Ishikawa (cell line): ENCODE results near the gene UBE4B.

ENCODE experiments used
- CEBPB ChIP-seq: IDR thresholded peaks from 2 replicates; pipeline ENCODE4 v1.6.1; 2012
- TF ChIP-seq, protein P1 (sequence below): IDR thresholded peaks from 2 replicates; pipeline ENCODE4 v1.6.1; 2012; ENCODE audit warnings: low read depth, mild to moderate bottlenecking

DNA sequence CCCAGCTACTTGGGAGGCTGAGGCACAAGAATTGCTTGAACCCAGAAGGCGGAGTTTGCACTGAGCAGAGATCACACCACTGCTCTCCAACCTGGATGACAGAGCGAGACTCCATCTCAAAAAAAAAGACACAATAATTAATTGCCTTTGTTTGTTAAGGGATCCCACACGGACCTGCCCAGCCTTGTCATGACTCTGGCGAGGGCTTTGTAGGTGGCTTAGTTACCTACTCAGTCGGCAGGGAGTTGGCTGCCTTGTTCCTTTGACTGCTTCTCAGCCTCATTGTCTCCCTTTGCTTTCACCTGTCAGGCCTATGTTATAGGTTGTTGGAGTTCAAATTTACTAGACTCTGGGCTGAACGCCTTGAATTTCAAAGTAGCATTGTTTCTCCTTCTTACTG lies 82.0 kb downstream of the UBE4B start:
- TF ChIP-seq CEBPB, result no peak
- TF ChIP-seq, protein P1, sequence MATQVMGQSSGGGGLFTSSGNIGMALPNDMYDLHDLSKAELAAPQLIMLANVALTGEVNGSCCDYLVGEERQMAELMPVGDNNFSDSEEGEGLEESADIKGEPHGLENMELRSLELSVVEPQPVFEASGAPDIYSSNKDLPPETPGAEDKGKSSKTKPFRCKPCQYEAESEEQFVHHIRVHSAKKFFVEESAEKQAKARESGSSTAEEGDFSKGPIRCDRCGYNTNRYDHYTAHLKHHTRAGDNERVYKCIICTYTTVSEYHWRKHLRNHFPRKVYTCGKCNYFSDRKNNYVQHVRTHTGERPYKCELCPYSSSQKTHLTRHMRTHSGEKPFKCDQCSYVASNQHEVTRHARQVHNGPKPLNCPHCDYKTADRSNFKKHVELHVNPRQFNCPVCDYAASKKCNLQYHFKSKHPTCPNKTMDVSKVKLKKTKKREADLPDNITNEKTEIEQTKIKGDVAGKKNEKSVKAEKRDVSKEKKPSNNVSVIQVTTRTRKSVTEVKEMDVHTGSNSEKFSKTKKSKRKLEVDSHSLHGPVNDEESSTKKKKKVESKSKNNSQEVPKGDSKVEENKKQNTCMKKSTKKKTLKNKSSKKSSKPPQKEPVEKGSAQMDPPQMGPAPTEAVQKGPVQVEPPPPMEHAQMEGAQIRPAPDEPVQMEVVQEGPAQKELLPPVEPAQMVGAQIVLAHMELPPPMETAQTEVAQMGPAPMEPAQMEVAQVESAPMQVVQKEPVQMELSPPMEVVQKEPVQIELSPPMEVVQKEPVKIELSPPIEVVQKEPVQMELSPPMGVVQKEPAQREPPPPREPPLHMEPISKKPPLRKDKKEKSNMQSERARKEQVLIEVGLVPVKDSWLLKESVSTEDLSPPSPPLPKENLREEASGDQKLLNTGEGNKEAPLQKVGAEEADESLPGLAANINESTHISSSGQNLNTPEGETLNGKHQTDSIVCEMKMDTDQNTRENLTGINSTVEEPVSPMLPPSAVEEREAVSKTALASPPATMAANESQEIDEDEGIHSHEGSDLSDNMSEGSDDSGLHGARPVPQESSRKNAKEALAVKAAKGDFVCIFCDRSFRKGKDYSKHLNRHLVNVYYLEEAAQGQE, result no peak
